Kasumi-1 (cell line): ENCODE data around the gene ATP2A2.
"Not testable (repeated sequence)": the region's sequence is repeated elsewhere in the genome, so short reads cannot be mapped to it uniquely, and the experiment has no call there.

Experiments
- DNase-seq, 2 experiments: peaks; one replicate each; lab custom pipeline; 2025; lab: John Stamatoyannopoulos, UW

Gene ATP2A2

DNA sequence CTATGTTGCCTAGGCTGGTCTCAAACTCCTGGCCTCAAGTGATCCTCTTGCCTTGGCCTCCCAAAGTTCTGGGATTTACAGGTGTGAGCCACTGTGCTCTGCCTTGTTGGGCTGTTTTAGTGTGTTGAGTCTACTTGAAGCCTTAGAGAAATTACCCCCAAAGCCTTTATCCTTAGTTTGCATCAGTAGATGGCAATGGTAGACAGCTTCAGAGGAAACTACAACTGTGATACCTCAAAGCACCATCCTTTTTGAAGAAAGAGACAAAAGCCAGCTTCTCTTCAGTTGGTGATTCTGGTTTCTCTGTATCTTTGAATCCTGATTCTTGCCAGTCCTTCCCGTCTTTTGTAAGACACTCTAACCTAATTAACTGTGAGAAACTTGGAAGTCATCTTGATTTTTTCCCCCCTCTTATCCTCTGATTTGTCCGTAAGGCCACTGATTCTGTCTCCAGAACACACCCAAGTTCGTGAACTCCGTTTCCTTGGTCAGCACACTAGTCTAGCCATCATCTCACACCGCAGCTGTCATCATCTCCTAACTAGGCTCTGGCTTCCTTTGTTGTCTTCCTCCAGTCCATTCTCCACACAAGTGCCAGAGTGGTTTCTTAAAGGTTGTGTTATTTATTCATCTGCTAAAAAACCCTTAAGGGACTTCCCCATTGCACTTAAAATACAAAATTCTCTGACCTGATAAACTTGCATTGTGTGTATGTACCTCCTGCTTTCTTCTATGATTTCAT lies 20.2 kb downstream of the ATP2A2 start:
- no peak for DNase-seq

GRCh38 chr12:110304061-110304551 lies 23.1 kb downstream of the ATP2A2 start:
- no peak for DNase-seq

DNA sequence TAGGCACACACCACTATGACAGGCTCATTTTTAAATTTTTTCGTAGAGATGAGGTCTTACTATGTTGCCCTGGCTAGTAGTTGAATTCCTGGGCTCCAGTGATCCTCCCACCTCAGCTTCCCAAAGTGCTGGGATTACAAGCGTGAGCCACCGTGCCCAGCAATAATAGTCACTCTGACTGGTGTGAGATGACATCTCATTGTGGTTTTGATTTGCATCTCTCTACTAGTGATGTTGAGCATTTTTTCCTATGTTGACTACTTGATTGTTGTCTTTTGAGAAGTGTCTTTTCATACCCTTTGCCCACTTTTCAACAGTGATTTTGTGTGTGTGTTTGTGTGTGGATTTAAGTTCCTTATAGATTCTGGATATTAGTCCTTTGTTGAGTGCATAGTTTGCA lies 26.3 kb downstream of the ATP2A2 start:
- no peak for DNase-seq

DNA sequence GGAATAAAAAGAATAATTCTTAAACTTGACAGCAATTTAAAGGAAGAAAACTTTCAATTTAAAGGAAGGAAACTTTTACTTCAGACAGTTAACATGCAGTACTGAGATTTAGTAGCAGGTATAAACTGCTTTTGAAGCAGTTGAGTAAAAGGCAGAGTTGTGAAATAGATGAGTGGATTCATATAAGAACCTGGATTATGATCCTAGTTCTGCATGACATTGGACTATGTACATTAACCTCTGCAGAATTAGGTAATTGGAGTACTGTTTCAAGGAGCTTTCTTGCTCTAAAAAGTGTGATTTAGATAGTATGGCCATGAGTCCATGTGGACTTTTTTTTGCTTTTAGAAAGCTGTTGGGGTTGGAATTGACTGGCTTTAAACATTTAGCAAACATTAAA lies 29.7 kb downstream of the ATP2A2 start:
- DNase-seq, result no peak

GRCh38 chr12:110311903-110312302 lies 30.9 kb downstream of the ATP2A2 start:
- DNase-seq, result no peak

- DNase-seq, result peak; percentile 9 to 26
Measured at GRCh38 chr12:110312581-110313360, 31.7 kb downstream of the ATP2A2 start.

GRCh38 chr12:110314308-110314707 lies 33.3 kb downstream of the ATP2A2 start:
- peak; percentile 37 to 43 for DNase-seq

DNA sequence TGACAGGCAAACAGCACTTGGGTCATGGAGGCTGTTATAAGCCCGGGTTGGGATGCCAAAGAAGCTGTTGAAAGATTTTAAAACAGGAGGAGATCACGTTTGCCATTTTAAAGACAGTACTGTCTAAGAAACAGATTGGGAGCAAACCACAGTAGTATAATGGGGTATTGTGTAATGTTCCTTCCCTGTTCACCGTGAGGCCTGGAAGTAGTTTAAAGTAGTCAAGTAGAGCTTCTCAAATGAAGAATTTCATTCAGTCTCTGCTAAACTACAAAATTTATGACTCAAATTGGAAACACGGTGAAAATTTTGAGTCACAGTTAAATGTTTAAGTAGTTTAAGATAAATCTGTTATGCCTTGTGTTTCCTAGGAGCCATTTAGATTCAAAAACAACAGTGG lies 35.8 kb downstream of the ATP2A2 start:
- peak; percentile 59 to 83 for DNase-seq

GRCh38 chr12:110317911-110318310 lies 36.9 kb downstream of the ATP2A2 start:
- no peak for DNase-seq

- DNase-seq, result no peak
Measured at GRCh38 chr12:110320550-110320949, 39.5 kb downstream of the ATP2A2 start.

GRCh38 chr12:110329710-110330109 lies 48.7 kb downstream of the ATP2A2 start:
- DNase-seq, result no peak

DNA sequence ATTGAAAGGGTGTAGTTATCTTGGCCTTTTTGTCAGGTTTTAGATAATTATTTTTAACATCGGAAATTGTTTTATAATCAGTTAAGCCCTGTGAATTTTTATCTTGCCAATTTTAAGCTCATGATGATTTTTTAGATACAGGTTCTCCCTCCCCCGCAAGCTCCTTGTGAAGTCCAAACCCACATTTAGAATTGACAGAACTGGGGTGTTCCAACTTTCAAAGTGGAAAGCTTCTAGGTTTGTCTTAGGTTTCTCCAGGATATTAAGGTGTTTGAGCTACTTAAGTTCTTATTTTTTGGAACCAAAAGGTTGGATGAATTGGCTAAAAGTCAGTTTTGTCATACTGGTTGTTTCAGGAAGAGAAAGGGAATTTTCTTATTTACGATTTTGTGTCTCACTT lies 49.1 kb downstream of the ATP2A2 start:
- no peak for DNase-seq

GRCh38 chr12:110330544-110330943 lies 49.5 kb downstream of the ATP2A2 start:
- DNase-seq, result peak; percentile 57 to 59

DNA sequence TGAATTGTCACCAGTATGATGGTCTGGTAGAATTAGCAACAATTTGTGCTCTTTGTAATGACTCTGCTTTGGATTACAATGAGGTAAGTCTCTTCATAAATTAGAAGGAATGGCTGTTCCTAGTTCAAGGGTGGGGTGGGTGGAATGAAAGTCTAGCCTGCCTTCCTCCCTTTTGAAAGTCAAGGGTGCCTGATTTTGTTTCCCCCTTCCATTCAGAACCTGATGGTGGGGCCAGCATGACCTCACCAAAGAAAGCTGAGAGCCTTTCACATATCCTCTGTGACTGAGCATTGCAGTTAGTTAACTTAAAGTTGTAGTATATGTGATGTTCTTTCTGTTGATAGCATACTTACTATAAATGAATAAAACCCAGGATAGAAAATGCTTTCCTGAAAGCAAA lies 52.2 kb downstream of the ATP2A2 start:
- DNase-seq, result no peak

- peak; percentile 42 to 44 for DNase-seq
Measured at GRCh38 chr12:110335481-110336045, 54.5 kb downstream of the ATP2A2 start.

DNA sequence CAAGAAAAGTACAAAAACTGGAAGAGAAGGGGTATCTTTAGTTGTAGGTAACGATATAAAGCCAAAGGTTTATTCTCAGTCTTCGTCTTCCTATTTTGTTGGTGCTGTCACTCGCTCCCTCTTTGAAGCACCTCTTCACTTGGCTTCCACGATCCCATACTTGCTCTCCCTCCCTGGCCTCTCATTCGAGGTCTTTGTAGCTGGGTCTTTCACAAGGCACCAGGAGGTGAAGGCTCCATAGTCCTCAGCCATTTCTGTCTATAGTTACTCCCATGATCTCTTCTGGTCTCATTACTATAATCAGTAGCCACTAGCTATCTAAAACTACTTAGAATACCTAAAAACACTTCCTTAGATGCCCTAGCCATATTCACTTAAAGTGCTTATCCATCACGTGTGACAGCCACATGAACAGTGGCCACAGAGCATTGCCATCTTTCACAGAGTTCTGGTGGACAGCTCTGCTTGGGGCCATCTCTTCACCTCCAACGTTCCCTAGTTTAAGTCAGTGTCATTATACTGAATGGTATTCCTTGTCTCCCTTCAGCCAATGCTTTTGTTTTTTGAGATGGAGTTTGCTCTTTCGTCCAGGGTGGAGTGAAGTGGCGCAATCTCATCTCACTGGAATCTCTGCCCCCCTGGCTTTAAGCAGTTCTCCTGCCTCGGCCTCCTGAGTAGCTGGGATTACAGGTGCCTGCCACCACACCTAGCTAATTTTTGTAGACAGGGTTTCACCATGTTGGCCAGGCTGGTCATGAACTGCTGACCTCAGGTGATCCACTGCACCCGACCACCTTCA lies 57.1 kb downstream of the ATP2A2 start:
- DNase-seq, result no peak

GRCh38 chr12:110338754-110339153 lies 57.7 kb downstream of the ATP2A2 start:
- DNase-seq, result peak; percentile 24 to 61

DNA sequence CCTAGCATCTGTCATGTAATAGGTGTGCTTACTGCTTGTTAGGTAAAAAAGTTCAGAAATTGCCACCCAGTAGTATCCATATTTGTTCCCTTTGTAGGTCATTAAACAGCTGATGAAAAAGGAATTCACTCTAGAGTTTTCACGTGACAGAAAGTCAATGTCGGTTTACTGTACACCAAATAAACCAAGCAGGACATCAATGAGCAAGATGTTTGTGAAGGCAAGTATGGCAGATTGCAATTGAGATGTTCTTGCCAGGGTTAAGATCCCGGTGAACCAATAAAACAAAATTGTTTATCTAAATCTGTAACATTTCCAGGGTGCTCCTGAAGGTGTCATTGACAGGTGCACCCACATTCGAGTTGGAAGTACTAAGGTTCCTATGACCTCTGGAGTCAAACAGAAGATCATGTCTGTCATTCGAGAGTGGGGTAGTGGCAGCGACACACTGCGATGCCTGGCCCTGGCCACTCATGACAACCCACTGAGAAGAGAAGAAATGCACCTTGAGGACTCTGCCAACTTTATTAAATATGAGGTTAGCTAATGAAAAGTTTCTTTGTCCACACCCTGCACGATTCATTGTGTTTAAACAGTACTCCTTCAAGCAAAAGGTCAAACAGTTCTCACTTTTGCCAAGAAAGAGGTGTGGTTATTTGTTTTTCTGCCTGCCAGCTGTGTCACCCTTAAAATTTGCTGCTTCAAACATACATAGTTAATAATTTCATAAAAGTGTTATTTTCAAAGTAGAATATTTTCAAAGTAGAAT lies 58.3 kb downstream of the ATP2A2 start:
- DNase-seq, result no peak

GRCh38 chr12:110340261-110340660 lies 59.2 kb downstream of the ATP2A2 start:
- DNase-seq, result not testable (repeated sequence)

GRCh38 chr12:110340706-110341105 lies 59.7 kb downstream of the ATP2A2 start:
- no peak for DNase-seq

DNA sequence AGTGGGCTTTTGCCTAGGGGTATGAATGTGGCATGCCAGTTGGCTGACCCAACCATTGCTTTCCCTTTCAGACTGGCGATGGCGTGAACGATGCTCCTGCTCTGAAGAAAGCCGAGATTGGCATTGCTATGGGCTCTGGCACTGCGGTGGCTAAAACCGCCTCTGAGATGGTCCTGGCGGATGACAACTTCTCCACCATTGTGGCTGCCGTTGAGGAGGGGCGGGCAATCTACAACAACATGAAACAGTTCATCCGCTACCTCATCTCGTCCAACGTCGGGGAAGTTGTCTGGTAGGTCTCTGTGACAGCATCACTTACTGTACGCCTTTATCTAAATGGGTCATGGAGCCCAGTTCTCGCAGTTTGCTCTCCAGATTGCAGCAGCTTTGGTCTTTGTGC lies 61.1 kb downstream of the ATP2A2 start:
- DNase-seq, result no peak
